Gastroesophageal sphincter (tissue), 4 donors: Measurements from ENCODE around the gene ZBTB25. TPM values are rescaled to one million over a fixed set of nuclear protein-coding genes. Genes with fewer than 3 reads are reported as not detected.

Source experiments
- ATAC-seq: fragments of 150-250 bp; one replicate; pipeline ENCODE4 v1.9.1; 2016; ENCODE audit warnings: mild to moderate bottlenecking, moderate library complexity
- H3K27ac ChIP-seq, 4 donors: fragments of 200-600 bp; sonication (generic) in 3 of 4; 1 replicate in 3 of 4; 2 replicates in 1 of 4; pipeline ENCODE4 v1.5.1; 2016 to 2019
- H3K27me3 ChIP-seq: fragments of 200-600 bp; sonication (generic); one replicate; pipeline ENCODE4 v1.5.1; 2019
- H3K36me3 ChIP-seq, 2 donors: fragments of 200-600 bp; sonication (generic); one replicate each; pipeline ENCODE4 v1.5.1; 2019; ENCODE audit warnings: control low read depth in 1 of 2
- H3K4me1 ChIP-seq, 3 donors: fragments of 200-600 bp; sonication (generic); 1 replicate in 2 of 3; 2 replicates in 1 of 3; pipeline ENCODE4 v1.5.1; 2016 to 2019; ENCODE audit warnings: control low read depth in 2 of 3
- H3K4me3 ChIP-seq, 2 donors: fragments of 200-600 bp; sonication (generic); one replicate each; pipeline ENCODE4 v1.5.1; 2019; ENCODE audit warnings: mild to moderate bottlenecking in 1 of 2, moderate library complexity in 1 of 2
- H3K9me3 ChIP-seq, 3 donors: fragments of 200-600 bp; sonication (generic); one replicate each; pipeline ENCODE4 v1.5.1; 2017 to 2019; ENCODE audit warnings: control low read depth in 2 of 3
- EP300 ChIP-seq: sonication (generic); formaldehyde crosslinking; IDR thresholded peaks from one replicate; pipeline ENCODE4 v1.6.1; 2017; ENCODE audit warnings: antibody characterized with exemption, mild to moderate bottlenecking
- POLR2A ChIP-seq, 2 donors: fragments of 450-650 bp; IDR thresholded peaks; one replicate each; pipeline ENCODE4 v1.6.1; 2017; ENCODE audit warnings: antibody characterized with exemption in 2 of 2, mild to moderate bottlenecking in 2 of 2, moderate library complexity in 1 of 2
- POLR2AphosphoS5 ChIP-seq: sonication (generic); formaldehyde crosslinking; IDR thresholded peaks from one replicate; pipeline ENCODE4 v1.6.1; 2017; ENCODE audit warnings: antibody characterized with exemption
- WGBS, 2 donors: methylation state at CpG; one replicate each; pipeline ENCODE4 v1.1.5; 2018; ENCODE audit warnings: low coverage in 1 of 2; 5-methylcytosine and 5-hydroxymethylcytosine counted together
- total RNA-seq, 4 donors: library from RNA; depleted of rRNA; stranded (reverse); fragments of >200 nt; gene quantifications; one replicate each; pipeline ENCODE4 v1.1.0, GENCODE V29; 2016
- TF ChIP-seq, protein P1 (sequence below), 4 experiments: fragments of 200-600 bp in 2 of 4; fragments of 450-650 bp in 2 of 4; sonication (generic) in 1 of 4; IDR thresholded peaks; one replicate each; pipeline ENCODE4 v1.5.1; 2017 to 2019; ENCODE audit warnings: antibody characterized with exemption in 4 of 4, mild to moderate bottlenecking in 2 of 4, moderate library complexity in 2 of 4

Gene ZBTB25, protein sequence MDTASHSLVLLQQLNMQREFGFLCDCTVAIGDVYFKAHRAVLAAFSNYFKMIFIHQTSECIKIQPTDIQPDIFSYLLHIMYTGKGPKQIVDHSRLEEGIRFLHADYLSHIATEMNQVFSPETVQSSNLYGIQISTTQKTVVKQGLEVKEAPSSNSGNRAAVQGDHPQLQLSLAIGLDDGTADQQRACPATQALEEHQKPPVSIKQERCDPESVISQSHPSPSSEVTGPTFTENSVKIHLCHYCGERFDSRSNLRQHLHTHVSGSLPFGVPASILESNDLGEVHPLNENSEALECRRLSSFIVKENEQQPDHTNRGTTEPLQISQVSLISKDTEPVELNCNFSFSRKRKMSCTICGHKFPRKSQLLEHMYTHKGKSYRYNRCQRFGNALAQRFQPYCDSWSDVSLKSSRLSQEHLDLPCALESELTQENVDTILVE
- 10 to 100 TPM in 2 of 4 donors, 1 to 10 TPM in 2; 7.4 to 12.5 (median 9.8) TPM for total RNA-seq

DNA sequence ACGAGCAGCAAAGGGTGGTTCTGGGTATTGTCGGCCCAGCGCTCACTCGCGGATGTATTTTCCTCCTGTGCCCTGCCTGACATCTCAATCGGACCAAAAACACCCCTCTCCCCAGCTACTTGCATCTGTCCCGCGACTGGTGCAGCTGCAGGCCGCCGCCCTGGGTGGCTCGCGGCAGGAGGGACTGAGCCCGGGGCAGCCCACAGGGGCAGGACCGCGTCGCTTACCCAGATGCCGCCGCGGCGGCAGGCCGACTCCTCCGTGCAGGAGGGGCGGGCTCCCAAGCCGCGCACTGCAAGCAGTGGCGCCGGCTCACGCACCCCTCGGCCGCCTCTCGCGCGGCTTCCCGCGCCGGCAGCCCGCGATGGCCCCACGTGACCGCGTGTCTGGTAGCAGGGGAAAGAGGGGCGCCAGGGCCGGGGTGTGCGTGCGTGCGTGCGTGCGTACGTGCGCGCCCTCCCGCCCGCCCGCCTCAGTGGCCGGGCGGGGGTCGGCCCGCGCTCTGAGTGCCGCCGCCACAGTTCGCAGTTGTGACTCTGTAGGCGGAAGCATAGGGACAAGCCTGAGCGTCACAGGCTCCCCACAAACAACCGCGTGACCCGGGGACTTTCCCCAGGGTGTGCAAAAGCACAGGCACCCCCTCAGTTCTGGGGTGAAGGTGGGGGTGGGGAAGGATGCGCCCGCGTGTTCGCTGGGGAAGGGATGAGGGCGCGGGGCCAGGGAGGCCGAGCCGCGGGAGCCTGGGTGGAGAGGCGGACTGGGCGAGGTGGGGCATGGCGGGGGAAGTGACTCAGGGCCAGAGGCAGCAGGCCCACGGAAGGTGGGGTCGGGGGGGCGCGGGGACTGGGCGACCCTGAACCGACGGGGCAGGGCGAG is at the start of gene ZBTB25:
TSS of gene ZBTB25 (minus strand) at position 405 of the 876 bp plus-strand sequence. CDS start 13,305 bp downstream, outside the sequence.
- Histone ChIP-seq H3K4me3 (peak within 1 kb of the TSS; percentile 87 to 88), H3K4me1 (peaks cover 3 to 67% (median 26%) of the 10 kb centered on the region in 3 donors), H3K36me3 (no peaks in the 10 kb centered on the region), H3K9me3 (no peaks in the 10 kb centered on the region), H3K27me3 (no peaks in the 10 kb centered on the region), H3K27ac (peak within 1 kb of the TSS; percentile 96 to 99 (median 98))
- ATAC-seq = peak; percentile 86
- 0% methylated on average over 1 of the region's 87 CpGs; no CpG with 5 or more reads in 1 of the 2 donors for WGBS, 2 donors
- peak; percentile 94 to 95 for TF ChIP-seq POLR2A (IDR thresholded peaks at IDR 0.05)
- TF ChIP-seq, protein P1, sequence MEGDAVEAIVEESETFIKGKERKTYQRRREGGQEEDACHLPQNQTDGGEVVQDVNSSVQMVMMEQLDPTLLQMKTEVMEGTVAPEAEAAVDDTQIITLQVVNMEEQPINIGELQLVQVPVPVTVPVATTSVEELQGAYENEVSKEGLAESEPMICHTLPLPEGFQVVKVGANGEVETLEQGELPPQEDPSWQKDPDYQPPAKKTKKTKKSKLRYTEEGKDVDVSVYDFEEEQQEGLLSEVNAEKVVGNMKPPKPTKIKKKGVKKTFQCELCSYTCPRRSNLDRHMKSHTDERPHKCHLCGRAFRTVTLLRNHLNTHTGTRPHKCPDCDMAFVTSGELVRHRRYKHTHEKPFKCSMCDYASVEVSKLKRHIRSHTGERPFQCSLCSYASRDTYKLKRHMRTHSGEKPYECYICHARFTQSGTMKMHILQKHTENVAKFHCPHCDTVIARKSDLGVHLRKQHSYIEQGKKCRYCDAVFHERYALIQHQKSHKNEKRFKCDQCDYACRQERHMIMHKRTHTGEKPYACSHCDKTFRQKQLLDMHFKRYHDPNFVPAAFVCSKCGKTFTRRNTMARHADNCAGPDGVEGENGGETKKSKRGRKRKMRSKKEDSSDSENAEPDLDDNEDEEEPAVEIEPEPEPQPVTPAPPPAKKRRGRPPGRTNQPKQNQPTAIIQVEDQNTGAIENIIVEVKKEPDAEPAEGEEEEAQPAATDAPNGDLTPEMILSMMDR (IDR thresholded peaks at IDR 0.05) = peak in 2 of 4 experiments; percentile 6 to 17
- no peak for TF ChIP-seq EP300
- TF ChIP-seq POLR2AphosphoS5 = peak; percentile 89

DNA sequence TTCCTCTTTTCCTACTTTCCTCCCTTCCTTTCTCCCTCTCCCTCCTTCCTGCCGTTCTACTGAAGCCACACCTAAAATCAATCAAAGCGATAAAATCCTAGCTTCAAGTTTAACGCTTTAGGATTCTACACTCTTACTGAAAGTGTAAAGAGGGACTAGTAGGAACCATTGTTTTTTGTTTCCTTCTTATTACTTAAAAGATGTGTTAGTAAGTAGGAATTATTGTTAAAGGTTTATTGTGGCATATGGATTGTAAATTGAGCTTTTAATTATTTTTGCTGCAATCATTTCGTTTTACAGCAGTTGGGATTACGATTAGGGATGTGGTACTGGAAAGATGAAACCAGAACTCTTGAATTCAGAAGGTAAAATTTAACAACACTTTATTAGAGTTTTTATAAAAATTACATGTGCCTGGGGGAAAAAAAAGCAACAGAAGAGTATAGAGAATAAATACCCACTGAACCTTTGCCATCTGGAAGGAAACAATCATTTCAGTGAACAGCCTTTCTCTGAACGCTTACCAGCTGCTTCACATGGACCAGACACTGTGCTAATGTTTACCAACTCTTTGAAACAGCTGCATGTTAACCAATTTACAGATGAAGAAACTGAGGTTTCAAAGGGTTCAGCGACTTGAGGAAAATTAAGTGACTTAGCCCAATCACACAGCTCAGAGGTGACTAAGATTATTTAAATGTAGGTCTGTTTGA is 47.1 kb upstream of the ZBTB25 start:
- Histone ChIP-seq H3K4me1 (peaks cover 0 to 19% (median 9%) of the 10 kb centered on the region in 3 donors), H3K4me3 (no peak overlapping the region), H3K36me3 (peaks cover 0 to 15% of the 10 kb centered on the region in 2 donors), H3K27ac (peak overlapping the region in 2 of 4 donors; percentile 50 to 74), H3K9me3 (no peaks in the 10 kb centered on the region), H3K27me3 (no peaks in the 10 kb centered on the region)
- 52 to 62% methylated on average over 7 of the region's 7 CpGs for WGBS, 2 donors
- ATAC-seq = no peak
- TF ChIP-seq POLR2AphosphoS5 (no peak), POLR2A (IDR thresholded peaks at IDR 0.05) (no peak), EP300 (no peak)
- TF ChIP-seq, protein P1 (IDR thresholded peaks at IDR 0.05) = no peak

DNA sequence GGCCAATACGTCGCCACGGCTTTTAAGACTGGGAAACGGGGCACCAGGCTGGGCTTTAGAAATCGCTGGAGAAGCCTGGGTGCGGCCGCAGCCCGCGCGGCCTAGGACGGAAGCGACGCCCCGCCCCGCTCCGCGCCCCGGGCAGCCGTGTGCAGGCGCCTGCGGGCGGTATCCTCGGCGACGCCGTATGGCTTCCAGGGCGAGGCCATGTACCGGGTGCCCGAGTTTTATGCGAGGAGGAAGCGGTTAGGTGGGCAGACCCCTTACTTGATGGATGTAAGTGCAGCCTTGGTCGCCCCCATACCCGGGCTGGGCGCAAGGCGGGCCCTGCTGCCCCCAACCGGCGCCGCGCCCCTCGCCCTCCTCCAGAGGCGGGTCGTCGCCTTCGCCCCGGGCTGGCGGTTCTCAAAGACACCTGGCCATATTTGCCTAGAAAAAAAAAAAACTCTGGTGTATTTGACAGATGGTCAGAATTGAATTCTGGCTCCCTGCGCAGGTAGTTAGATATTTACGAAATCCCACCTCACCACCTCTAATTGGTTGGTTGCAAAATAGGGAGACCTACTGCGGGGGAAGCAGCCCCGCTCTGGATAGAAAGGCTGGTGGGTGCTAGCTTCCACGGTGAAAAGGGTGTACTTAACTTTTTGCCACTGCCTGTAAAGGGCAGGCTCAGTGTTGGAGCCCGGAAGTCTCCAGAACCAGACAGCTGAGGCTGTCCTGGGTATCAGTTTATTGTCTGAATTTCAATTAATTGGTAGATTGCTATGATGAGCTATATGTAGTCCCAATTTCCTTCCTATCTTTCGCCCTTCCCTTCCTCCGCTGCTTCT is 46.4 kb upstream of the ZBTB25 start, which contains the start of gene PPP1R36:
TSS of gene PPP1R36 (plus strand) at position 171 of the 830 bp plus-strand sequence. CDS start at position 208, 37 bp downstream.
- no peaks in the 10 kb centered on the region for H3K9me3 ChIP-seq
- WGBS, 2 donors = 25 to 39% methylated on average over 12 to 25 of the region's 54 CpGs
- H3K4me3 ChIP-seq = peak within 1 kb of the TSS; percentile 12 to 45
- peaks cover 0 to 15% of the 10 kb centered on the region in 2 donors for H3K36me3 ChIP-seq
- ATAC-seq = peak; percentile 77
- no peaks in the 10 kb centered on the region for H3K27me3 ChIP-seq
- peak within 1 kb of the TSS in 2 of 4 donors; percentile 50 to 74 for H3K27ac ChIP-seq
- no peak for TF ChIP-seq POLR2AphosphoS5
- TF ChIP-seq, protein P1 (IDR thresholded peaks at IDR 0.05) = no peak
- TF ChIP-seq EP300 = no peak
- no peak for TF ChIP-seq POLR2A (IDR thresholded peaks at IDR 0.05)
- peaks cover 0 to 25% (median 9%) of the 10 kb centered on the region in 3 donors for H3K4me1 ChIP-seq

DNA sequence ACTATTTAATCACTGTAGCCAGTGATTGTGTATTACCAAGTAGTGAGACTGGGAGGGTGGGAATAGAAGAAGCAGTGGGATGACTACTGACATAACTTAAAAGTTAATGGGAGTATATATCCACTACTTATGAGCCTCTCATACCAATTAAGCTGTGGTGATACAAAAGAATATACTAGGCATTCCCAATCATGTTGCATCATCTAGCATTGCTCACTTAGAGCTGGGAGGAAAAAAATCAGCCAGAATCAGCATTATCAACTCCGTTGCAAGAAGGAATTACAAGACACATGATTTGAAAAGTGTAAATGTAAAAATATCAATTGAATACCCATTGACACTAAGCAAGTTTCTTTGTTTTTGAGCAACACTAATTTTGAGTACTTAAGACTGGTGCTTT is 45.4 kb upstream of the ZBTB25 start:
- H3K27ac ChIP-seq = peak overlapping the region in 2 of 4 donors; percentile 50 to 74
- no peak for ATAC-seq
- 75 to 100% methylated on average over 1 of the region's 1 CpG for WGBS, 2 donors

More for the DNA sequence above, 45.4 kb upstream of the ZBTB25 start:
- Histone ChIP-seq H3K36me3 (peaks cover 0 to 15% of the 10 kb centered on the region in 2 donors), H3K4me1 (peaks cover 0 to 25% (median 9%) of the 10 kb centered on the region in 3 donors), H3K27me3 (no peaks in the 10 kb centered on the region), H3K4me3 (no peak overlapping the region), H3K9me3 (no peaks in the 10 kb centered on the region)
- TF ChIP-seq POLR2AphosphoS5 = no peak
- TF ChIP-seq EP300 = no peak
- TF ChIP-seq, protein P1 (IDR thresholded peaks at IDR 0.05) = no peak
- TF ChIP-seq POLR2A (IDR thresholded peaks at IDR 0.05) = no peak
